ENCODE data around the gene LRRC4C.

Gene LRRC4C

DNA sequence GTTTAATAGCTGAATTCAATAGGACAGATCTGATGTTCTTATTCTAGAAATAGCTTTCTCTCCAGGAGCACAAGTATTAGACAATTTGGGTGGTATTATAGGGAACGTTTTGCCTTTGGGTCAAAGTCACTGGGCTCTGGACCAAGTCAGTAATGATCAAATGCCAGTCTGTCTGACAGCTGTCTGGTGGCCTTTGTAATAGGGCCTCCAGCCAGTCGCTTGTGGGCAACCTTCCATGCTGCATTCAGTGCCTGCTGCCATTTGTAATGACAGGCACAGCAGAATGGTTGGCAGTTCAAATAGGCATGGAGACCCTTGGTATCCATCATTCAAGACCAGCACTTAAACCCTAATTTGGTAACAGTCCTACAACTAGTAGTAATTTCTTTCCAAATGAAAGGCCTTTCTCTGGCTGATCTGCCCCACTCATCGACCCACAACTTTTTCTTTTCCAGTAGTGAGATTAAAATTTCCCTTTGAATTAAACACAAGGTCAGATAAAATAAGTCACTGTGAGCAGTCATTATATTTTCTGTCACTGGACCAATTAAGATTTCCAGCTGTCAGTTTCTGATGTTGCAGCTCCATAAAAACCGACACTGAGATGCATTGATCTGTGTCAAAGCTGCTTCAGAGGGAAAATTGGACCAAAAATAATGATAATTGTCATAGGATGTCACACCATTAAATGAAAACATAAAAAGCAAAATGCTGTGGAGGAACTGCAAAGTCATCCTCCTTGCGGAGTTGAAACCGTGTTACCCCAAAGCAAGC is 1038.1 kb downstream of the LRRC4C start:
- no peak for DNase-seq

DNA sequence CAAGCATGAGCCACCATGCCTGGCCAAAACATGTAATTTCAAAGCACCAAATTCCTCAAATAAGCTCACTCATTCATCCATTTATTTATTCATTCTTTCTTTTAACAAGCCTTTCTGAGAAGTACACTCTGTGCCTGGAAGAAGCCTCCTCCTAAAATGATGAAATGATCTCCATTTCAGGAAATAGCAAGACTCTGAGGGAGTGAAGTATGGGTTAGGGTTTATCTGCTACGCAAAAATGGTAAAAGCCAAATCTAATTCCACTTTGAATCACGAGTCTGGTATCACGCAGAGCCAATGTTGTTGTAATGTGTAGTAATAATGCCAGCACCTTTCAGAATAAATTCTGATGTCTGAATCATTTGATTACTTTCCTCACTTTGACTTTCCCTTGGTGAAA is 1041.8 kb downstream of the LRRC4C start:
- no peak for DNase-seq

DNA sequence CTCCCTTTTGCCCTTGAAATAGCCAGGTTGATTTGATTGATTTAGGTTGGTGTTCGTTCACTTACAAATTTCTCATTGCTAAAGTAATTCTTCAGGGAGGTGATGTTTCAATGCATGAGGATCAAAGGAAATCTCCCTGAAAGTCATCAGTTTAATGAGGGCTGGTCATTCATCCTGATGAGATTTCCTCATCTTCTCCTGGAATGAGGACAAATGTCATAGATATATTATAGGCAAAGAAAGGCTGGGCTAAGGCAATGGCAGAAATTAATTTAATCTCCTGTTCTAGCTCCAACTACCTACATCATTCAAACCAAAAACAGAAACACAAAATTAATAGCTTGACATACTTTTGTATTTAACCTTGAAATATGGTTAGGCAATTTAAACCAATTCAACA is 1052.1 kb downstream of the LRRC4C start:
- DNase-seq, result no peak

DNA sequence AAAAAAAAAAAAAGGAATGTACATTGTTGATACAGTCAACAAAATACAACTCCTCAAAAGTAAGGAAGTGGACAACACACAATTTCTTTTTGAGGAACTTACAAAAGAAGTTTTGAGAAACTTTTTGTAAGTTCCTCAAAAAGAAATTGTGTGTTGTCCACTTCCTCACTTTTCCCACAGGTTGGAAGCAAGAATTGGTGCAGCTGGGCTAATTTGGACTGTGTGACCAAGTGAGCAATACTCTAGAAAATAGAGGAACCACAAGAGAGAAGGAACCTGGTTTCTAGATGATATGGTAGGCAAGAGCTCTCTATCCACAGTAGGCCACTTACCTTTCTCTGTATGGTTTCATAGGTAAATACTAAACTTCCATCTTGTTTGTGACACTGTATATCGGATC is 1053.8 kb downstream of the LRRC4C start:
- DNase-seq, result no peak

DNA sequence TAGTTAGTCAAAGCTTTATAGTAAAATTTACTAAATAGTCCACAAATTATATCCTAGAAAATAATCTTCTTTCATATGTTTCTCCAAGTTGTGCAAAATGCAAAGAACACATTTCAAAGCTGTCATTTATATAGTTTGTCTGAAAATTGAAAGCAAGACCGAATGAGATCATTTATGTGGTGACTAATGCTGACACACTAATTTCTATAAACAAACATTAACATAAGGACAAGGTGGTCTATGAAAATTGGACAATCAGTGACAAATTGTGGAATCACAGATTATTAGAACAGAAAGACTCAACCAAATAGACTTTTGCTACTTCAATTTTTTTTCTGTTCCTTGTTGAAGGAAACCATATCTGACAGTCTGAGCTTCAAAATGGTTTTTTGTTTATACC is 1056.1 kb downstream of the LRRC4C start:
- DNase-seq, result no peak

DNA sequence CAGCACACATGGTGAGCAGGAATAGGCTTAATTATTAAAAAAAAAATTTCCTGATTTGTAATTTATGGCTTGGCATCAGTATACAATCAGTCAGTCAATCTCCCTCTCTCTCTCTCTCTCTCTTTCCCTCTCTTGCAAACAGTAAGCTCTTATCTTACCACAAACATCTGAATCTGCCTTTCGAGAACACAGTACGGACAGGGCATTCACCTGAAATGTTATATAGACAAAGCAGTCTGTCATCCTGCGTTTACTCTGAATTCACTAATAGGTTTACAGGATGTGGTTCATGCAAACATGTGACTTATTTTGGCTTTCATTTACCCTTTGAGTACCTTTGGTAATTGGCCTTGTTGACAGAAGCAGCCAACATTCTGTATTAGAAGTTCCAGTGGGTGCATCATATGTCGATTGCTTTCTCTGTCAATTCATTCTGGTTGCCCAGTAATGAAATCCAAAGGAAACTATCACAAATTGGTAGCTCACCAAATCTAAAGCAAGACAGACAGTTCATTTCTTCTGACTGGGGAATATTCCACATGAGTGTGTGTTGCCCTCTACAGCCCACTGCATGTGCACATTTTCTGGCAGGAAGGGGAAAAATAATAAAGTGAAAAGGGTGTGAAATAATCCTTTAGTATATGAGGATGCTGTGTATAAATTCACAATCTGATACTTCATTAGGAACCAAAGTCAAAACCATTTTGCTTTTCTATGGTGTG is 1058.2 kb downstream of the LRRC4C start:
- DNase-seq, result no peak

DNA sequence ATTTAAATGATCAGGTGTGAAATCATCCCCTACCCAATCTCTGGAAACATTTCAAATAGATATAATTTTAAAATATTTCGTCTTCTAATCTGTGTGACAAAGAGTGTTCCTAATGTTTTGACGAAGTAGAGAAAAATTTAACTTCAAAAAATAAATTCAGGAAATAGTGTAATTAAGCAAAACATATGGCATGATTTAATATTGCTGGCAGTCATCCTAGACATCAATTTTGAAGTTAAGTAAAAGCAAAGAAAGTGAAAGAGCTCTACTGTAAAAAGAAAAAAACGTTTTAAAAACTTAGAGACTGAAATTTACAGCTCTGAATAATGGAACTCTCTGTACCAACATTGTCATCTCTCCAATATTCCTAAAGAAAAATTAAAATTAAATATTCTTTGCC is 1062.3 kb downstream of the LRRC4C start:
- no peak for DNase-seq

DNA sequence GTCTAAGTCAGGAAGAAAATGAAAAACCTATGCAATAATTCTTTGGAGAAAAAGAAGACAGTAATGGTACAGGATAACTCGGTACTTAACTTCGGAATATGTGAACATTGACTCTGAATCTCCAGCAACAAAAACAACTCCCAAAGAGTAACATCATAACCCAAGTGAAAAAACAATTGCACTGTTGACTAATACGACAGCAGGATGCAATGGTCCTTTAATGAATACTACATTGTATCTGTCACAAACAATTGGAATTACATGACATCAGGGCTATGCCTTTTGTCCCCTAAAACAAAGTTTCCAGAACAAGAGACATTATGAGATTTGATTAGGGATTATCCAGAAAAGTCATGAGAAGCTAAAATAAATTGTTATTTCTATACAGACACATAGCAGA is 1065.9 kb downstream of the LRRC4C start:
- no peak for DNase-seq

DNA sequence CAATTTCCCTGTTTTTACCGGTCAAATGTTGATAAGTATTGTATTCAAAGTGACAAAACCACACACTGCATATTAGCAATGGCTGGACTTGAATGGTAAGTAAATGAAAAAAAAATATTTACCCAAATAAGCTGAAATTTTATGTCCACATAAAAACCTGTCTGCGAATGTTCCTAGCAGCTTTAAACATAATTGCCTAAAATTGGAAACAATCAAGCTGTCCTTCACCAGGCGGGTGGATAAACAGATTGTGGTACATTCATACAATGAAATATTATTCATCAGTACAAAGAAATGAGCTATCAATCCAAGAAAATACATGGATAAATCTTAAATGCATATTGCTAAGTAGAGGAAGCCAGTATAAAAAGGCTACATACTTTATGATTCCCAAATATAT is 1067.8 kb downstream of the LRRC4C start:
- DNase-seq, result no peak

DNA sequence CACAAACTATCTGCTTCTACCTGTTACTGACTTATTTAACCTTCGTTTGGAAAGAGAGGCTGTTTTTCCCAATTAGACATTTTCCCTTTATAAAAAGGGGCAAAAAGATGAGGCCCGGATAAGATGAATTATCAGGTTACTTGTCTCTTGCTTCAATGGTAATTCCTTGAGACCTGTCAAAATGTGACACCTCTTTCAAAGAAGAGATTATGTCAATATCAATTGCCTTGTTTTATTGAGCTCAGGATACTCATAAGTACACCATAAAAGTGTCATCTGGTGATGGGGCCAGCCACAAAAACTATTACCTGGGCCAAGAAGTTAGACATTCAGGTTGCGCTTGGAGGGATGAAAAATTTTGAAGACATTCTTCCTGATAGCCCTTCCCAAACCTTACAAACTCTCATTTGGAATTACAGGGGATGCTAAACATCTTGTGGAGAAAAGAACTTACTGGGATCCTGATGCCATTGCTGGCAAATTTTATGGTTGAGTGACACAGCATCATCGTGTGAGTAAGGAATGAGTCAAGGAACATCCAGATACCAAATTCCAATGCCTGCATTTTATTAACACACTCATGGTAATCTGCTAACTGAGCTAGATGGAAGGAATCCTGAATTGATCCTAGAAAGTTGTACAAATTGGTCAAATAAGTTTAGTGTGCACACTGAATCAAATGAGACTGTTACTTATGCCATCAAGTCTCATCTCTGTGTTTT is 1071.2 kb downstream of the LRRC4C start:
- no peak for DNase-seq

DNA sequence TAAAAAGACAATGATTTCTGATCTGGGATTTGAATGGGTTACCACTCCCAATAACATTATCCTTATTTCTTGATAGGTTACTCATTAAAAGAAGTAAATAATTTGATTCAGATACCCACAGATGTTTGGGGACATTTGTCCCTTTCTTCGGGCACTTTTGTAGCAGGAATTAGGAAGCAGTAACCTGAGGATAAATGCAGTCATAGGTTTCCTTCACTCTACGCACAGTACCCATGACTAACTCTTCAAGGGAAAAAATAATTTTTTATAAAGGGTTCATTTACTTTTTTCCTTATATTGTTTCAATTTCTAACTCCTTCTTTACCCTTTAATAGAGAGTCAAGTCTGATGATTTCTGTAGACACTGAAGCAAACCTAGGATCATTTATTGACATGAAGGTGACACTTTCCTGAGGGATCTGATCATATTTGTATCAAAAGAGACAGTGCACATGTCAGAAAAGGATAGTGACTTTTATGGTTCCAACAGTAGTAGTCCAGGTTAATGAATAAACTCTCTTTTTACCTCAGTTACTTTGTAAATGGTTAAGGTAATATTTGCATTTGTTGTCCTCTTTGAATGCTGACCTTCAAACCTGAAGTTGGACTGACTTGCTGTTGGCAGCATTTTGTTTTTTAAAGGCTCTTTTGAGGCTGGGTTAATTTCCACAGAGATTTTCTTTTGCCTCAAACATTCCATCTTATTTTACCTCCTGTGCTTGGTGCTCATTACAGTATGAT is 1072.0 kb downstream of the LRRC4C start:
- DNase-seq, result no peak

DNA sequence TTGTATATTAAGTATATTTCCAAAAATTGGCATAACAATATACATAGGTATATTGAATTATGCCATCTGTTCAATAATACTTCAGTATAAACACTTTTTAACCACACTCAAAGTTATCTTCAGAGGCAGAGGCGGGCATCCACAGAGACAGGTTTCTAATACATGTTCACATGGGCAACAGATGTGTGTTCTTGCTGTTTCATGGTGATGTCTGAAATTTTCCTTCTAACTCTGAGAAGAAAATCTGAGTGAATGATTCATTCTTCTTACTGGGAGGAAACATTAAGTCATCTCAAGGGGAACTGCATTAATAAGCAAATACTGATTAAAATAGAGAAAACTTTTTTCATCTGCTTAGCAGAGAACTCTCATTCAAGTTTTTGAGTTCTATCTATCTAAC is 1074.5 kb downstream of the LRRC4C start:
- no peak for DNase-seq

DNA sequence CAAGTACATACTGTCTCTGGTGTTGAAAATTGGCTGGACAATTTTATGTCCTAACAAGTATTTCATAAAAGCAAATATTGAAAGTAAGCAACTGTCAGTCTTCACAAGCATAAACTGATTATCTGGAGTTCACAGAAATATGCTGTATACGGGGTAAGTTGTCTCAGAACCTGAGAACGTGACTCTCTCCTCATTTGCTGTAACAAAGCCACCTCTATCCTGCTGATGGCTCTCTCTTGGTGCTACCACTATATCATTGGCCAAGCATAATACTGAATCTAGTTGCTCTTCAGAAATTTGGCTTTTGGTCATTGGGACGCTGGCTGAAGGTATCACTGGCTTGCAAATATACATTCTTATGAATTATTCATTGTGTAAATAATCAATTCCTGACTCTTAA is 1078.0 kb downstream of the LRRC4C start:
- no peak for DNase-seq

DNA sequence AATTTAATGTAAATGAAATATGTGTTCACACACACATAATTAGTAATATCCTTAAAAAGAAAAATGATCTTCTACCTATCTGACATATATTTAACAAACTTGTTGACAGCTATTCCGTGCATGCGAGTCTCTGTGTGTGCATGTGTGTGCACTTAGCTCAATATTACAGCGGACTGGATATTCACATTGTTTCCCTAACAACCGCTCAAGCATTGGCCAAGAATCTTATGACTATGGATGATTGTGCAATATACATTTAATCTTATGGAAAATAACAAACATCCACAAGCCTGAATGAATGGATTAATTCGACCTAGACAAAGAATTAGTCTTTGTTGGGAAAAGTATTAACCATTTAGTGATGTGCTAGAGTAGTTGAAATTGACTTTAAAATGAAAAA is 1078.6 kb downstream of the LRRC4C start:
- no peak for DNase-seq

DNA sequence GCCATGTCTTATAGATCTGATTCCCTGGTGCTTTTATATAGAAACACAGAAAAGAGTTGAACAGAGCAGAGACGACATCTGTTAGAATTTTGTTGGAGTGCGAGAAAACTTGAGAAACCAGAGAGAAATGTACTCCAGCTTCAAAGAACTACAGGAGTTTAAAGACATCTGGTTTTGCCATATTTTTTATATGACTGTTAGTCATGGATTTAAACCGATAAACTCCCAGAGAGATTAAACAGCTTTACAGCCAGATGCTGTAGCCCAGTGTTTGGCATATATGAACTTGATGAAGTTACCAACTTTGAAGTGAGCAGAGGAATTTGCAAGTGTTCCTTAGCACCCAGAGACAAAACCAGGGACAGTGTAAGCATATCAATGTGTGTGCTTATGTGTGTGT is 1083.1 kb downstream of the LRRC4C start:
- no peak for DNase-seq

DNA sequence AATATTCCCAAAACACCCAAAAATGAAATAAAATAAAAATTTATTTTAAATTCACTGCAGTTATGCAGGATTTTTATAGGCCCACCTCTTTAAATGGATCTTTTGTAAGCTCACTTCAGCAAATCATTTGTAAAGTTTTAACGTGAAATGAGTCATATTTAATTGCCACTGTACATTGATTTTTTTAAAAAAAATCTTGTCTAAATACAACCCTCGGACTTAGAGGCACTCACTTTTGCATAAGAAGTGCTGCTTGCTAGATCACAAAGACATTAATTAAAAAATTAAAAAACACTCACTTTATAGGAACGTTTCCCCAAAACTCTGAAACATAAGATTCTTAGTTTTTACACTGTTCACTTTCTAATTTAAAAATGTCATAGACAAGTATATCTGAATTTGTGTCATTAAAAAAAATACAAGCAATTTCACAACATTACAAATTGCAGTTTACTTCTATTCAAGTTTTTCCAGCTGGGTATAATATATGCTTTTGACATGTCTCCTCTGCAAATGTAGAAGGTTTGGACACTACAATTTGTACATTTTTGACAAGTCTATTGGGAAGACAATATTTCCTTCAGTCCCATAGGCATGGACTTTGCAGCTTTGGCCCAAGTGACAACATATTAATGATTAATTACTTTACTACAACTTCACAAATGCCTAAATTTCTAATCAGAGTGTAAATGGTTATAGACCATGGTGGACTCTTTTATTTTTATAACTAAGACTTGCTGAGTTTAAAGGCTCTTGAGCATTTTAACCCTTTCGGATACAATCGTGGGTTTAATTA is 1088.4 kb downstream of the LRRC4C start:
- DNase-seq, result no peak

DNA sequence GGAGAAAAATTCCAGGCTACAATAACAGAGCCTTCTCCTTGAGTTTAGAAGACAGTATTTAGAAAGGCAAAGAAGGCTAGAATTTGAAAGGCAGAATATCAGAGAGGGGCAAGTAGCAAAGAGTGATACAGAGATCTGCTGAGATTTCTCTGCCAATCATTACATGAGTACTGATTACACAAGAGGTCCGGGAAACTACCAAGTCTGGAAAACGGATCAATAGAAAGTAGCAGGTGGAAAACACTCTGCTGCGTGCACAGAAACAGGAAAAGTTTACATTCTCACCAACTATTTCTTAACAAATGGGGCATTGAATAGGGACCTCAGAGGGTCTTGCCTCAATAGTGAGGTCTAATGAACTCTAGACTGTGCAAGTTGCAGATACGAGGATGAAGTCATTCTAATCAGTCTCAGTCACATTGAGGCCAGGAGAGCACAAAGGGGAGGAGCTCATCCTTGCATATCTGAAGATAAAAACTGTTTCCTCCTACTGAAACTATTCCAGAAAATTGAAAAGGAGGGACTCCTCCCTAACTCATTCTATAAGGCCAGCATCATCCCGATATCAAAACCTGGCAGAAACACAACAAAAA is 1099.2 kb downstream of the LRRC4C start:
- no peak for DNase-seq

DNA sequence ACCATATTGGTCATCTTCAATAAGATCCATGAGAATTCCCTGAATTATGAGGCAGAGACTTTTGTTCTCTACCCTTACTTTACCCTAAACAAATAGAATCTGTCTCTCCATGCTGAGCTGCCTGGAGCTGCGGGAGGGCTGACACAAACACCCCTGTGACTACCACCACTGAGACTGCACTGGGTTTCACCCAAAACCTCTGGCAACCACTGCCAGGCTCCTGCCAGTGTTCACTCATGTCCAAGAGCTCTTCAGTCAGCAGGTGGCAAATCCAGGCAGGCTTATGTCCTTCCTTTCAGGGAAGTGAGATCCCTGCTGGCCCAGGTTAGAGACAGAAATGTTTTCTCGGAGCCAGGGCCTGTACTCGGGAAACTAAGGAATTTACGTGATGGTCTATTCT is 1105.3 kb downstream of the LRRC4C start:
- no peak for DNase-seq

DNA sequence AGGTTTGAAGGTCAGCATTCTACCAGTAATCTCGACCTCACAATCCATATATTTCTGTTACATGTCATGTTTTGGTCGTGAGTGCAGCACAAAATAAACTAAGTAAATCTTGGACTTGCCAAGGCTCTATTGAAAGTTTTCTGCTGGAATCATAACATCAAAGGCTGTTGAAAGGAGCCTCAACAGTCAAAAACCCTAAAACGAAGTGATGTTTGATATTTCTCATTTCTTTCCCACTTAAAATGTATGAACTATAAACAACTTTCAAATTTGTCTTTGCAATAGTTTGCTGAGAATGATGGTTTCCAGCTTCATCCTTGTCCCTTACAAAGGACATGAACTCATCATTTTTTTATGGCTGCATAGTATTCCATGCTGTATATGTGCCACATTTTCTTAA is 1118.5 kb downstream of the LRRC4C start:
- no peak for DNase-seq

DNA sequence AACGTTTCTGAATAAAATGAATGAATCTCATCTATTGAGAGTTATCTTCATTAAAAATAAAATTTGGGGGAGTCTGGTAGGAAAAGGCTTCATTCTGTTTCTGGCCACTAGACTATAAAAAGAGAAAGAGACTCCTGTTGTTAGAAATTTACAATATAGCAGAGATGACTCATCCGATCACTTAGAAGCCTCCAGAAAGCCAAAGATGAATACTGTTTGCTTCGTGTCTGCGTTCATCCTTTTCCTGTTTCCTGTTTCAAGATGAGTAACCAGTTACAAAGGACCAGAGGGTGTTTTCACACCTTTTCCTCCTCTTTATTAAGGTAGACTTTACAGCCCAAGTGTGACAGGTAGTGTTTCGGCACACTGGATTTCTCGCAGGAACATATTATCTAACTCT is 1120.7 kb downstream of the LRRC4C start:
- no peak for DNase-seq

DNA sequence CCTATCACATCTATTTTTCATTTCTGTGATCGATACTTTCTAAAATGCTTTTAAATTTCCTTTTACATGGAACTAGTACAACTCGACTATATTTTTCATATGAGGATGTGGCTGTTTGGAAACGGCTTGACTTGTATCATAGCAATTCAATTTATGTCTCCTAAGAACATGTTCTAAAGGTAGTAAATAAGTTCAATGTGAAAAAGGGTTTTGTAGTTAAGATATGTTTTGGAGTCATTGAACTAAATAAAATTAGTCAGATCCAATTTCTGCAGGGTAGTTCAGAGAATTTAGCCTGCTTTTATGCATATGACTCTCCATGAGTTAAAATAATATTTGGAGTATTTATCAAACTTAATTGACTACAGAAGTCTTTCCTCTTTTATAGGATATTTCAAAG is 1121.4 kb downstream of the LRRC4C start:
- DNase-seq, result no peak

DNA sequence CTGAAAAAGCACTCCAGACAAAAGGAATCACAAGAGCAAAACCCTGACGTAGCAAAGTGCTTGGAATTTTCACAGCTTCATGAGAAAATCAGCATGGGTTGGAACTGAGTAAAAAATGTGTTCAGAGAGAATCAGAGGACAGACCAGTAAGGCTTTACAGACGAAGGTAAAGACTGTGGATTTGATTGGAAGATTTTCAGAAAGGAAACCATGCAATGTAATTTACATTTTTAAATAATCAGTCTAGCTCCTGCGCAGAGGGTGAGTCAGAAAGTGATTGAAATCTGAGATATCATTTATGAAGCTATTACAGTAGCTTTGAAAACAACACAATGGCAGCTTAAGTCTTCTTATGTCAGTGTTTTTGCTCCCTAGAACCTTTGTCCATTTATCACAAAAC is 1122.3 kb downstream of the LRRC4C start:
- no peak for DNase-seq
